Stimulated activated CD4-positive, alpha-beta T cell treated with anti-CD3 and anti-CD28 coated beads, Interleukin-1b, Interleukin-23, amount 100 ng/mL, for 48 hours (primary cell): ENCODE results near the gene MYO16.

Source experiments
- DNase-seq: peaks from one replicate; pipeline ENCODE4 v3.0.0-alpha.2; 2020

MYO16 gene

DNA sequence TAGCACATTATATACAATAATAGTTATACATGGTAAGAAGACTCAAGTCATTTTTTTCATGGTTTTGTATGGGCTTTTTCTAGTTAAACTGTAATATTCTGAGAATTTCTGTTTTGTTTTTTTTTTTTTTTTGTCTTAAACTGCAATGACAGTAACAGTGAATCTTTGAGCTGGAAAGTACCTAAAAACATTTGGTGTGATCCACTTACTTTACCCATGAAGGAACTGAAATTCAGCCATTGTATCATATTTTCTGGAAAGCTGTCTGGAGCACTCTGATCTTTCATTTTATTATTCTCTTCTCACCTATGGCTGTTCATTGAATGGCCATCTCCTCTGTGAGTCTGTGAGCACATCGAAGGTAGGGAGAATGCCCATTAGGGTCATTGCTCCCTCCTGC lies 37.8 kb downstream of the MYO16 start:
- no peak for DNase-seq

GRCh38 chr13:108669381-108669780 lies 40.0 kb downstream of the MYO16 start:
- no peak for DNase-seq

DNA sequence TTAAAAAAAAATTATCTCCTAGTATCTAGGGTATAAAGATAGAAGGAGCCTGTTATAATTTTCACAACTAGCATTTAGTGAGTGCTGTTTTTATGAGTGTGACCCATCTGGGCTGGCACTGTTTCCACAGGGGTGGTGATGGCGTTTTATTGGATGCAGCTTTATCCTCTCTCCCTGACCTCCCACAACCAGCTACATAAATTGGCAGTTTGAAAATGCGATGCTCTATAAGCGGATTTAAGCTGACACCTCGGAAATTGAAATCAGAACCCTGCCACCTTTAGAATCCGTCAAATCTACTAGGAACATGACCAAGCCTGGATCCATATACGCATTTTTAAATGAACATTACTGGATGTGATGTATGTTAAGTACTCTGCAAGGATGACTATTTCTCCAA lies 44.9 kb downstream of the MYO16 start:
- DNase-seq = no peak

DNA sequence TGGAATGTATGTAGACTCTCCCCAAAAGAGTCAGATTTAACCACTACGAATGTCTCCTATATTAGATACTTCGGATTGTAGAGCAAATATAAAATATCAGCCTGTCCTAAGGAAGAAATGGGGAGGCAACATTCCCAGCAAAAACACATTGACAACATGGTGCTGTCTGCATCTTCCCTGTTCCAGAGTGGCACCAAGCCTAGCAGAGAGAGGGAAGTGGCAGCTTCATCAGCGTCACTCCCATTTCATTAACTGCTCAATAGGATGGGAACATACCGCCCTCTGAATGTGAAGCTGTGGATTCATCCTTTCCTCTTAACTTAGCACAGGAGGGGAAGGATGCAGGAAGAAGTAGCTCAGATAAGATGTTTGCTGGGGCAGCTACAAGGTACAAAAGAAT lies 45.4 kb downstream of the MYO16 start:
- DNase-seq = no peak

GRCh38 chr13:108676620-108677019 lies 47.2 kb downstream of the MYO16 start:
- no peak for DNase-seq

- DNase-seq = no peak
Measured at GRCh38 chr13:108677806-108678205, 48.4 kb downstream of the MYO16 start.

- DNase-seq = no peak
Measured at GRCh38 chr13:108680011-108680410, 50.6 kb downstream of the MYO16 start.

- no peak for DNase-seq
Measured at GRCh38 chr13:108681986-108682575, 52.7 kb downstream of the MYO16 start.

DNA sequence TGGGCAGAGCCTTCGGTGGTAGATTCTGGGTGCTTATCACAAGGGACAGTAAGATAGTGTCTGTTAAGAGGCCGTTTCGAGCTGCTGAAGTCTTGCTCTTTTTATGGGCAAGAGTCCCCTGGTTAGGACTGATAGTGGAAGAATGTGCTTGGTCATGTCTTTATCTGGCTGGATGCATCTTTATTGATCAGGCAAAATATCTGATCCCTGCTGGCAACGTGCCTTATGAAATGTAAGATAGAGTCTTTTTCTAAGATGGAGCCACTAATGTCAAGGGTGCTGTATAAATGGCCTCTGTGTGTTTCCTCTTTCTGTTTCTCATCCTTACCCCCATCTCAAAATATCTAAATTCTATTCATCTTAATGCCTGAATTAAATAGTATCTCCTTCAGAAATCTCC lies 53.3 kb downstream of the MYO16 start:
- DNase-seq = no peak

DNA sequence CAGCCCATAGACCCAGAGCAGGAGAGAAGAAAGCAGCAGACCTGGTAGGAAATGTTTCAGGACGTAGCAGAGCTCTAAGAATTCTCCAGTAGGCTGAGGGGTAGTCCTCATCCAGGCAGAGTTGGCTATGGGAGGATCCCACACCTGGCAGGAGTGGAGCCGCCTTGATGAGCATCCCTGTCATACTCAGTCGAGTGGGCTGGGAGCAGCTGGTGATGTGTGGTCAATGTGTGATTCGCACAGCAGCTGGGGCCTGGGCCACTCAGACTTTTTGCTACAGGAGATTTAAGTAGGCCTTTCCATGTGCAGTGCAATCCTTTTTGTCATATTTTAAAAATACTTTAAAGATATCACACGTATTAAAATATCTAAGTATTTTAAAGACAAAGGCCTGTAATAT lies 56.6 kb downstream of the MYO16 start:
- DNase-seq = no peak

DNA sequence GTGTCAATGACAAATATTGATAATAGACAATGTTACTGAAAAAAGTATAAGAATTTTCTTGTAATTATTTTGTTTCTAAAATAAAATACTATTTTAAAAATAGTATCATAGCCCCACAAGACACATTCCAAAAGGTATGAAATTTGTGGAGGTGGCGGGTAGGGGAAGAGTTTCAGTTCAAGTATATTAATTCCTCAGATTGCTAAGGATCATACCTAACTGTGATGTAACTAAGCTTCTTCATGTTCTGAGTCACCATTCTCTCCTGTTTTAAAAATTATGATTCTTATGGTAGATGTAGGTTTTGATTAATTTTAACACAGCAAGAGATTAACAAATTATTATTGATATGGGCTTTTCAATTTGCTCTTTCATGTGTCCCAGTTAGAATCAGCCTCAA lies 61.3 kb downstream of the MYO16 start:
- no peak for DNase-seq

DNA sequence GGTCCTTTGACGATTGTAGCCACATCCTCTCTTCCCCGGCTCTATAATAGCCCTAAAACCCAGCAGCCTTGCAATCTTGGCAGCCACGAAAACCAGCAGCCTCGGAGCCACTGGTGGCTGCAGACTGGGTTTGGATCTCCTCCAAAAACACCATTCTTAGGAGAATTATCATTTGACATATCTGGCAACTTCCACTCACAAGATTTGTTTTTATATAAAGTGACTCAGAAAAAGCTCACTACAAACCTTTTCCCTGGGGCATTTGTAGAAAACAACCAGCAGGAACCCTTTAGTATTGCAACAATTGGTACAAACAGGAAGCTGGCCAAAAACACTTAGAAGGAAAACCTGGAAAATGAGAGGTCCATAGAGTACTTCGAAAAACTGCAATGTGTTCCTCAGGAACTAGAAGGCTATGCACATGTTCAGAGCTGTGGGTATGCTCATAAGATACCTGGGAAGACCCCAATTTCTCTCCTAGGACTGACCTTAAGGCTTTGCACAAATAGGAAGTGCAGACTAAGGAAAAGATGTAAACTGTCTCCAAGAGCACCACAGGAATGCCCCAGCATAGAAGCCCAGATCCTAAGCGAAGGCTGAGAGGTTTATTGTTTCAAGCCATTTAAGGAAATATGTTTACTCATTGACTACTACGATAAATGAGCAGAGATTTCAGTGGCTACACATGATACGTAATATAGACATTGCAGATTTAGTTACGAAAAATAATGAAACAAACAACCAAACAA lies 71.2 kb downstream of the MYO16 start:
- no peak for DNase-seq

DNA sequence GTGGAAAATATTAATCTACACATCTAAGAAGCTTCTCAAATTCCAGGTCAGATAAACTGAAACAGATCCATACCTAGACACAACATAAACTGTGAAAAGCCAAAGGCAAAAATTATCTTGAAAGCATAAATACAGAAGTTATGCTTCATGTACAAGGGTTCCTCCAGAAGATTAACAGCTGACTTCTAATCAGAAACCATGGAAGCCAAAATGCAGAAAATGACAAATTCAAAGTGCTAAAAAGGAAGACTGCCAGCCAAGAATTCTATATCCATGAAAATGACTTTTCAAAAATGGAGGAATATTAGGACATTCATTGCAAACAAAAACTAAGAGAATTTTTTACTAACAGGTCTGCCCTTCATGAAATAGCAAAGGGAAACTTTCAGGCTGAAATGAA lies 72.8 kb downstream of the MYO16 start:
- DNase-seq = no peak

DNA sequence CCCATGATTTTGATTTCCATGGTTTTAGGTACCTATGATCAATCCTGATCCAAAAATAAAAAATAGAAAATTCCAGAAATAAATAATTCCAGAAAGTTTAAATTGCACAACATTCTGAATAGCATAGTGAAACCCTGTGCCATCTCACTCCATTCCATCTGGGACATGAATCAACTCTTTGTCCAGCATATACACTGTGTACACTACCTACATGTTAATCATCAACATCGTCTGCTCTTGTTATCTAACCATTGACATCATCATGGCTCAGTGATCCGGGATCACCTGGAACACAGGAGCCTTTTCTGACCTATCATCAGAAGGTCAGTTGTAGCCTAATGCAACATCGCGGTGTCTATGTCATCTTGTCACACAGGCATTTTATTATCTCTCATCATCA lies 75.6 kb downstream of the MYO16 start:
- no peak for DNase-seq

GRCh38 chr13:108707584-108707983 lies 78.2 kb downstream of the MYO16 start:
- no peak for DNase-seq

DNA sequence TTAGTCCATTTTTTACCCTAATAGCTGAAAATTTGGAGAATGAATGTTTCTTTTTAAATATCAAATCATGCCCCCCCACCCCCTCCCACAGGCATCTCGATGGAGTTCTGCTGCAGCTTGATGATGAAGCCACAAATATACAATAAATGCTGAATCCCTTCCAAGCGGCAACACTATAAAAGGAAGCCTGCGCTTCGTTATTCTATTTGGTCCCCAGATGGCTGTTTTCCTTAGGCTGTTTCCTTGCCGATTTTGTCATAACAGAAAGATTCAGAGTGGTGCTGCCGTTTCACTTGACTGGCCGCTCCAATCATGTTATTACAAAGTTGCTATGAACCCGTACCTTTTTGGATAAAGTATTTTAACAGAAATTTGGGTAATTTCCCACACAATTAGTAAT lies 79.5 kb downstream of the MYO16 start:
- DNase-seq = no peak

- DNase-seq = no peak
Measured at GRCh38 chr13:108711386-108711785, 82.0 kb downstream of the MYO16 start.

GRCh38 chr13:108725471-108725870 lies 96.1 kb downstream of the MYO16 start:
- DNase-seq = no peak

- DNase-seq = no peak
Measured at GRCh38 chr13:108728370-108728769, 99.0 kb downstream of the MYO16 start.

GRCh38 chr13:108733022-108733560 lies 103.7 kb downstream of the MYO16 start:
- DNase-seq = no peak

DNA sequence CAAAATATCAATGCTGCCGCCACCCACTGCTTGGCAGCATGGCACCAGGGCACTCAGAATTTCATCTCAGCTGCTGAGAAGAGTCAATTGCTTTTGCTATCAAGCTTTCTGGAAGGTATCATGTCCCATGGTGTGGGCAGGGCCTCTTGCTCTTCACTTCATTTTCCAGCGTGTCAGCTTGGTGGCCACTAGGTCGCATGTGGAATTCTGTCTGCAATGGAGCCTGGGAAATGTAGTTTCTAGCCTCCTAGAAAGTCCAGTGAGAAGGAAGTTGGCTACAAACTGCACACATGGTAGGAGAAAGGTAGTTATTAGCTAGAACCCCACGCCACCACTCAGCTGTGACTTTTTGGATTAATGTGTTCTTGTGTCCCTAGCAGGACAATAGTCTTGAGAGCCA lies 105.3 kb downstream of the MYO16 start:
- no peak for DNase-seq

GRCh38 chr13:108741930-108742329 lies 112.5 kb downstream of the MYO16 start:
- DNase-seq = no peak

- no peak for DNase-seq
Measured at GRCh38 chr13:108742701-108743451, 113.5 kb downstream of the MYO16 start.

DNA sequence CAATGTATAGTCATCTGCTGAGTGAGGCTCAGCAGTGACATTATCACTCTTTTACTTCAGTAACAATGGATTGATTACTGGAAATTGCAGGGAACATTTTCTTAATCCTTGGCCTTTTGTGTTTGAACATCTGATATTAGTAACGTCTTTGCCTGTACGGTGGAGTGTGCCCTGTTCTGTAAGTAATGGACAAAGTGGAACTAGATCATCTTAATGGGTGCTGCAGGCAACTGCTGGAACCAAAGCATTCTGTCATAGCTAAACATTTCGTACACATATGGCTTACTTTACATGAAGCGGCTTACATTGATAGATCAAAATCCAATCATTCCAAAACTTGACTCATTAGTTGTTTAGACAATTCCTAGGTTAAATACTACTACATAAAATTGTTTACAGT lies 114.1 kb downstream of the MYO16 start:
- DNase-seq = no peak
